HepG2 (cell line): ENCODE data around the gene ZNF503. TPM values are rescaled to one million over a fixed set of nuclear protein-coding genes. Genes with fewer than 3 reads are reported as not detected.

Experiments
- AGO1 ChIP-seq: fragments of 200-400 bp; formaldehyde crosslinking; IDR thresholded peaks from 2 replicates; pipeline ENCODE4 v1.6.1; 2017; ENCODE audit warnings: mild to moderate bottlenecking, low read depth, low read length, moderate library complexity; ENCODE audit not compliant: poor library complexity, severe bottlenecking
- ARNTL ChIP-seq: sonication (generic); formaldehyde crosslinking; IDR thresholded peaks from 2 replicates; pipeline ENCODE4 v1.4.0; 2020; ENCODE audit warnings: mild to moderate bottlenecking, missing genetic modification reagents
- EED ChIP-seq: sonication (generic); formaldehyde crosslinking; IDR thresholded peaks from 2 replicates; pipeline ENCODE4 v1.5.0; 2020; ENCODE audit warnings: mild to moderate bottlenecking, missing genetic modification reagents
- FOXA1 ChIP-seq, 2 experiments: fragments of 450-650 bp in 1 of 2; sonication (generic) in 1 of 2; formaldehyde crosslinking in 1 of 2; IDR thresholded peaks; 2 replicates each; pipeline versions ENCODE4 v1.4.0 to v1.6.1; 2016 to 2020; ENCODE audit warnings: missing genetic modification reagents in 1 of 2
- HHEX ChIP-seq: IDR thresholded peaks from 2 replicates; pipeline ENCODE4 v1.6.1; 2016; ENCODE audit warnings: control low read depth
- KDM4B ChIP-seq: sonication (generic); formaldehyde crosslinking; IDR thresholded peaks from 2 replicates; pipeline ENCODE4 v1.4.0; 2020; ENCODE audit warnings: missing genetic modification reagents
- MTA3 ChIP-seq: sonication (generic); formaldehyde crosslinking; IDR thresholded peaks from 2 replicates; pipeline ENCODE4 v1.4.0; 2020; ENCODE audit warnings: missing genetic modification reagents
- MYNN ChIP-seq: sonication (generic); formaldehyde crosslinking; IDR thresholded peaks from 2 replicates; pipeline ENCODE4 v1.4.0; 2020; ENCODE audit warnings: mild to moderate bottlenecking, low read depth, missing genetic modification reagents
- NFYB ChIP-seq: sonication (generic); formaldehyde crosslinking; IDR thresholded peaks from 2 replicates; pipeline ENCODE4 v1.4.0; 2020; ENCODE audit warnings: missing genetic modification reagents
- RORA ChIP-seq: sonication (generic); formaldehyde crosslinking; IDR thresholded peaks from 2 replicates; pipeline ENCODE4 v1.5.0; 2020; ENCODE audit warnings: mild to moderate bottlenecking, missing genetic modification reagents, moderate library complexity
- SMAD9 ChIP-seq: sonication (generic); formaldehyde crosslinking; IDR thresholded peaks from 2 replicates; pipeline ENCODE4 v1.5.1; 2020; ENCODE audit warnings: mild to moderate bottlenecking, missing genetic modification reagents
- TBP ChIP-seq: sonication (generic); formaldehyde crosslinking; IDR thresholded peaks from 2 replicates; pipeline ENCODE4 v1.5.0; 2020; ENCODE audit warnings: missing genetic modification reagents
- ZBTB3 ChIP-seq: sonication (generic); formaldehyde crosslinking; IDR thresholded peaks from 2 replicates; pipeline ENCODE4 v1.4.0; 2020; ENCODE audit warnings: low read depth, mild to moderate bottlenecking, moderate library complexity, missing genetic modification reagents, borderline replicate concordance
- ZBTB8A ChIP-seq: sonication (generic); formaldehyde crosslinking; IDR thresholded peaks from 2 replicates; pipeline ENCODE4 v1.4.0; 2020; ENCODE audit warnings: mild to moderate bottlenecking, low read depth, missing genetic modification reagents, borderline replicate concordance
- ZFYVE20 ChIP-seq: sonication (generic); formaldehyde crosslinking; IDR thresholded peaks from 2 replicates; pipeline ENCODE4 v1.8.0; 2023; ENCODE audit warnings: low read depth, mild to moderate bottlenecking, moderate library complexity, missing genetic modification reagents, borderline replicate concordance
- ZNF558 ChIP-seq: sonication (generic); formaldehyde crosslinking; IDR thresholded peaks from 2 replicates; pipeline ENCODE4 v1.9.0; 2022; ENCODE audit warnings: mild to moderate bottlenecking, missing genetic modification reagents, borderline replicate concordance
- ZNF562 ChIP-seq: sonication (generic); formaldehyde crosslinking; IDR thresholded peaks from 2 replicates; pipeline ENCODE4 v1.8.0; 2022; ENCODE audit warnings: missing genetic modification reagents, borderline replicate concordance
- ZSCAN25 ChIP-seq: sonication (generic); formaldehyde crosslinking; IDR thresholded peaks from 2 replicates; pipeline ENCODE4 v1.8.0; 2022; ENCODE audit warnings: mild to moderate bottlenecking, missing genetic modification reagents
- polyA plus RNA-seq, 8 experiments: library from polyadenylated mRNA; depleted of rRNA in 3 of 8; stranded (reverse) in 7 of 8; unstranded in 1 of 8; fragments of >200 nt; fragmentation: Illumina TruSeq in 4 of 8; extraction: Trizol in 4 of 8; gene quantifications; 2 replicates each; pipeline versions ENCODE4 v1.2.1 to v1.2.3, GENCODE V29; 2011 to 2016; ENCODE audit warnings: low read depth in 4 of 8, missing spikeins in 1 of 8, mixed read lengths in 1 of 8; ENCODE audit not compliant: insufficient read depth in 1 of 8
- total RNA-seq, 5 experiments: library from RNA; depleted of rRNA; stranded (reverse); fragments of >200 nt; fragmentation: Illumina TruSeq; extraction: Trizol; gene quantifications; 2 replicates each; pipeline ENCODE4 v1.2.3, GENCODE V29; 2016; ENCODE audit warnings: low read depth in 1 of 5
- TF ChIP-seq, protein P1 (sequence below): sonication (generic); formaldehyde crosslinking; IDR thresholded peaks from 2 replicates; pipeline ENCODE4 v1.4.0; 2020; ENCODE audit warnings: missing genetic modification reagents
- TF ChIP-seq, protein P2 (sequence below): sonication (generic); formaldehyde crosslinking; conservative IDR thresholded peaks from 2 replicates; pipeline ENCODE4 v1.4.0; 2020; ENCODE audit warnings: missing genetic modification reagents
- TF ChIP-seq, protein P3 (sequence below): sonication (generic); formaldehyde crosslinking; IDR thresholded peaks from 2 replicates; pipeline ENCODE4 v1.5.0; 2020; ENCODE audit warnings: mild to moderate bottlenecking, missing genetic modification reagents
- TF ChIP-seq, protein P4 (sequence below): sonication (generic); formaldehyde crosslinking; IDR thresholded peaks from 2 replicates; pipeline ENCODE4 v1.5.0; 2020; ENCODE audit warnings: mild to moderate bottlenecking, missing genetic modification reagents, borderline replicate concordance

The ZNF503 gene
- total and polyA plus RNA-seq, 2 of the 13 experiments (the other 11 are each of a cell fraction or from before 2014, with no cell fraction given): 2.7 to 8.3 TPM

DNA sequence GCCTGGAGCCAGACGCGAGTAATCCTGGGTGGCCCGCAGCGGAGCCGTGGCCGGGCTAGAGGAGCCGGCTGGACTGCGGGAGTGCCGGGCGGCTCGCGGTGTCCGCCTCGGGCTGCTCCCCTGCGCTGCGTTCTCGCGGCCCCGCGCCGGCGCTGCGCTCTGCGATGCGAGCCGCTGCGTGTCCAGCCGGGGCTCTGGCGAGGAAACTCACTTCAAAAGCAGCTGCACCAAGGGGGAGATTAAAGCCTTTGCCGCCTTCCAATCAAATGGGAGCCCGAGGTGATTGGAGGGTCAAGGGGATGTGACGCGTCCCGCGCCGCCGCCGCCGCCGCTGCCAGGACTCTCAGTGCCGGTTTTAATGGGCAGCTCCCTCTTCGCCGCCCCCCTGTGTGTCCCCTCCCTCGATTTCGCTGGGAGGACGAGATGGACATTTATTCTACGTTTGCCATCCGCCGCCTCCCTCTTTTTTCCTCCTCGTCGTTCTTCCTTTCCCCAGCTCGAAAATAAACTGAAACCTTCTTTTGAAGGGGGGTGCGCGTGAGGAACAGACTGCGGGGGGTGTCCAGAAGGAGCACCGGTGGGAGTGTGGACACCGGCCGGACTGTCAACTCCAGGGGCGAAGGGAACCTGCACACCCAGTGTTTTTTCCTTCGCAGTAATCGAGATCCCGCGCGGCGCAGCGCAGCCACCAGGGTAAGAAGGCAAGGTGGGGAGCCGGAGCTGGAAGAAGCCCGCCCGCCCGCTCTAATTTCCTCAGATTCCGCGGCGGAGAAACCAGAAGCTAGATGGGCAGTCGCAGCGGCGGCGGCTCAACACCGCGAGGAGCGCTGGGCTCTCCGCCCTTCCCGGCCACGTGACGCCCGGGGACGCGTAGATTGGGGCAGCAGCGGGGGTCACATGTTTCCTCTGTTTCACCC, at the start of gene ZNF503 (continued):
- TF ChIP-seq NFYB (CRISPR knock-in tag) (peak; percentile 82), AGO1 (peak; percentile 31), RORA (CRISPR knock-in tag) (no peak), ZFYVE20 (no peak), MTA3 (no peak), HHEX (peak; percentile 55; the same call in 1 of the 2 replicates), EED (CRISPR knock-in tag) (no peak; the same call in 1 of the 2 replicates), SMAD9 (CRISPR knock-in tag) (no peak), ZSCAN25 (peak; percentile 78), FOXA1 (IDR thresholded peaks at IDR 0.05) (no peak), FOXA1 (CRISPR knock-in tag; IDR thresholded peaks at IDR 0.05) (no peak; the same call in 1 of the 2 replicates), KDM4B (CRISPR knock-in tag) (no peak; the same call in 1 of the 2 replicates), ZNF562 (CRISPR knock-in tag) (no peak), MYNN (CRISPR knock-in tag) (no peak), ARNTL (CRISPR knock-in tag) (peak; percentile 84), ZNF558 (CRISPR knock-in tag) (no peak), ZBTB3 (CRISPR knock-in tag) (no peak), ZBTB8A (CRISPR knock-in tag) (no peak), TBP (CRISPR knock-in tag) (no peak)
- TF ChIP-seq, protein P1, sequence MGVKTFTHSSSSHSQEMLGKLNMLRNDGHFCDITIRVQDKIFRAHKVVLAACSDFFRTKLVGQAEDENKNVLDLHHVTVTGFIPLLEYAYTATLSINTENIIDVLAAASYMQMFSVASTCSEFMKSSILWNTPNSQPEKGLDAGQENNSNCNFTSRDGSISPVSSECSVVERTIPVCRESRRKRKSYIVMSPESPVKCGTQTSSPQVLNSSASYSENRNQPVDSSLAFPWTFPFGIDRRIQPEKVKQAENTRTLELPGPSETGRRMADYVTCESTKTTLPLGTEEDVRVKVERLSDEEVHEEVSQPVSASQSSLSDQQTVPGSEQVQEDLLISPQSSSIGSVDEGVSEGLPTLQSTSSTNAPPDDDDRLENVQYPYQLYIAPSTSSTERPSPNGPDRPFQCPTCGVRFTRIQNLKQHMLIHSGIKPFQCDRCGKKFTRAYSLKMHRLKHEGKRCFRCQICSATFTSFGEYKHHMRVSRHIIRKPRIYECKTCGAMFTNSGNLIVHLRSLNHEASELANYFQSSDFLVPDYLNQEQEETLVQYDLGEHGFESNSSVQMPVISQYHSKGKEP: no peak
- TF ChIP-seq, protein P2, sequence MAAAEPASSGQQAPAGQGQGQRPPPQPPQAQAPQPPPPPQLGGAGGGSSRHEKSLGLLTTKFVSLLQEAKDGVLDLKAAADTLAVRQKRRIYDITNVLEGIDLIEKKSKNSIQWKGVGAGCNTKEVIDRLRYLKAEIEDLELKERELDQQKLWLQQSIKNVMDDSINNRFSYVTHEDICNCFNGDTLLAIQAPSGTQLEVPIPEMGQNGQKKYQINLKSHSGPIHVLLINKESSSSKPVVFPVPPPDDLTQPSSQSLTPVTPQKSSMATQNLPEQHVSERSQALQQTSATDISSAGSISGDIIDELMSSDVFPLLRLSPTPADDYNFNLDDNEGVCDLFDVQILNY (CRISPR knock-in tag): peak; percentile 74; the same call in 1 of the 2 replicates
- TF ChIP-seq, protein P3, sequence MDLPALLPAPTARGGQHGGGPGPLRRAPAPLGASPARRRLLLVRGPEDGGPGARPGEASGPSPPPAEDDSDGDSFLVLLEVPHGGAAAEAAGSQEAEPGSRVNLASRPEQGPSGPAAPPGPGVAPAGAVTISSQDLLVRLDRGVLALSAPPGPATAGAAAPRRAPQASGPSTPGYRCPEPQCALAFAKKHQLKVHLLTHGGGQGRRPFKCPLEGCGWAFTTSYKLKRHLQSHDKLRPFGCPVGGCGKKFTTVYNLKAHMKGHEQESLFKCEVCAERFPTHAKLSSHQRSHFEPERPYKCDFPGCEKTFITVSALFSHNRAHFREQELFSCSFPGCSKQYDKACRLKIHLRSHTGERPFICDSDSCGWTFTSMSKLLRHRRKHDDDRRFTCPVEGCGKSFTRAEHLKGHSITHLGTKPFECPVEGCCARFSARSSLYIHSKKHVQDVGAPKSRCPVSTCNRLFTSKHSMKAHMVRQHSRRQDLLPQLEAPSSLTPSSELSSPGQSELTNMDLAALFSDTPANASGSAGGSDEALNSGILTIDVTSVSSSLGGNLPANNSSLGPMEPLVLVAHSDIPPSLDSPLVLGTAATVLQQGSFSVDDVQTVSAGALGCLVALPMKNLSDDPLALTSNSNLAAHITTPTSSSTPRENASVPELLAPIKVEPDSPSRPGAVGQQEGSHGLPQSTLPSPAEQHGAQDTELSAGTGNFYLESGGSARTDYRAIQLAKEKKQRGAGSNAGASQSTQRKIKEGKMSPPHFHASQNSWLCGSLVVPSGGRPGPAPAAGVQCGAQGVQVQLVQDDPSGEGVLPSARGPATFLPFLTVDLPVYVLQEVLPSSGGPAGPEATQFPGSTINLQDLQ (CRISPR knock-in tag): no peak
- TF ChIP-seq, protein P4, sequence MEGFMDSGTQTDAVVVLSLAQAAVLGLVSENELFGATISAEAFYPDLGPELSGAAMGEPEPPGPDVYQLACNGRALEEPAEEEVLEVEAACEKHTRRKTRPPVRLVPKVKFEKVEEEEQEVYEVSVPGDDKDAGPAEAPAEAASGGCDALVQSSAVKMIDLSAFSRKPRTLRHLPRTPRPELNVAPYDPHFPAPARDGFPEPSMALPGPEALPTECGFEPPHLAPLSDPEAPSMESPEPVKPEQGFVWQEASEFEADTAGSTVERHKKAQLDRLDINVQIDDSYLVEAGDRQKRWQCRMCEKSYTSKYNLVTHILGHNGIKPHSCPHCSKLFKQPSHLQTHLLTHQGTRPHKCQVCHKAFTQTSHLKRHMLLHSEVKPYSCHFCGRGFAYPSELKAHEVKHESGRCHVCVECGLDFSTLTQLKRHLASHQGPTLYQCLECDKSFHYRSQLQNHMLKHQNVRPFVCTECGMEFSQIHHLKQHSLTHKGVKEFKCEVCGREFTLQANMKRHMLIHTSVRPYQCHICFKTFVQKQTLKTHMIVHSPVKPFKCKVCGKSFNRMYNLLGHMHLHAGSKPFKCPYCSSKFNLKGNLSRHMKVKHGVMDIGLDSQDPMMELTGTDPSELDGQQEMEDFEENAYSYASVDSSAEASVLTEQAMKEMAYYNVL (CRISPR knock-in tag): 0 out of 2 replicates have a peak, but pooled peaks have one; percentile 39
